HG03457 (cell line): ENCODE data around the gene MAP3K2.
A peak's percentile ranks its signal among the peaks of the same experiment; 100 is the strongest.
"Not testable (repeated sequence)": the region's sequence is repeated elsewhere in the genome, so short reads cannot be mapped to it uniquely, and the experiment has no call there.

ENCODE experiments used
- ATAC-seq: cut with Tn5 transposase; IDR thresholded peaks from one replicate; pipeline ENCODE4 v1.9.1; 2021; ENCODE audit warnings: moderate number of reproducible peaks; ENCODE audit not compliant: unreplicated experiment

Gene MAP3K2

GRCh38 chr2:127421116-127421800 is 33.5 kb upstream of the MAP3K2 start:
- ATAC-seq, result no peak

GRCh38 chr2:127420039-127420864 is 32.5 kb upstream of the MAP3K2 start:
- no peak for ATAC-seq

GRCh38 chr2:127419448-127420038 is 31.8 kb upstream of the MAP3K2 start:
- no peak for ATAC-seq

DNA sequence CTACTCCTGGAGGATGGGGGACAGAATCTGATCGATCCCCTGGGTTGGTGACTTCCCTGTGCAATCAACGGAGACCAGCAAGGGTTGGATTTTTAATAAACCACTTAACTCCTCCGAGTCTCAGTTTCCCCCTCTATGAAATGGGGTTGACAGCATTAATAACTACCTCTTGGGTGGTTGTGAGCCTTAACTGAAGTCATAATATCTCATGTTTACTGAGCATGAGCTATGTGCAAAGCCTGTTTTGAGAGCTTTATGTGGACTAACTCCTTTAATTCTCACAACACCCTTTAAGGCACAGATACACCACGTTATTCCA is 31.3 kb upstream of the MAP3K2 start:
- no peak for ATAC-seq

GRCh38 chr2:127418300-127419111 is 30.7 kb upstream of the MAP3K2 start, which contains the start of gene PROC:
TSS of gene PROC (plus strand) at chr2:127418427. CDS start at chr2:127419943, 1,516 bp downstream.
- no peak for ATAC-seq

DNA sequence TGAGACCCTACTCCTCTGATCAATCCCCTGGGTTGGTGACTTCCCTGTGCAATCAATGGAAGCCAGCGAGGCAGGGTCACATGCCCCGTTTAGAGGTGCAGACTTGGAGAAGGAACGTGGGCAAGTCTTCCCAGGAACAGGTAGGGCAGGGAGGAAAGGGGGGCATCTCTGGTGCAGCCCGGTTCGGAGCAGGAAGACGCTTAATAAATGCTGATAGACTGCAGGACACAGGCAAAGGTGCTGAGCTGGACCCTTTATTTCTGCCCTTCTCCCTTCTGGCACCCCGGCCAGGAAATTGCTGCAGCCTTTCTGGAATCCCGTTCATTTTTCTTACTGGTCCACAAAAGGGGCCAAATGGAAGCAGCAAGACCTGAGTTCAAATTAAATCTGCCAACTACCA is 29.6 kb upstream of the MAP3K2 start:
- no peak for ATAC-seq

DNA sequence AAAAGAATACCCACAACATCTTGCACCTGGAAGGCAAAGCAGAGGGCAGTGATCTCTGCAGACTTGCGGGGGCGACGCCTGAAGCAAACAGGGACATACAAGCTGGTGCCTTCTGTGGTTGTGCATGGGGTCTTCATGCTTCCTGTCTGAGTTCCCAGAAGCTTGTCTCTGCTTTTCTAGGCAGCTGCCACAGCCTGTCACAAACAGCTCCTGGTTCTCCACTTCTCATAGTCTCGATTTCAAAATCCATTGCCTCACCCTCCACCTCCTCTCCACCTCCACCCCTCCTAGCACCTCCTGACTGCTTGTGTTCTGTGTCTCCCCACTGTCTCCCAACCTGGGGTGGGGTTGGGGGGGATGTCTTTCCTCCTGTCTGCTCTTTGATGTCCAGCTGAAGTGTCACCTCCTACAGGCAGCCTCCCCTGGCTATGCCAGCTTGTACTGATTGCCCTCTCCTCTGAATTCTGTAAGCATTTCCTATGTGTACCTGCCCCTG is 28.8 kb upstream of the MAP3K2 start:
- ATAC-seq, result no peak

DNA sequence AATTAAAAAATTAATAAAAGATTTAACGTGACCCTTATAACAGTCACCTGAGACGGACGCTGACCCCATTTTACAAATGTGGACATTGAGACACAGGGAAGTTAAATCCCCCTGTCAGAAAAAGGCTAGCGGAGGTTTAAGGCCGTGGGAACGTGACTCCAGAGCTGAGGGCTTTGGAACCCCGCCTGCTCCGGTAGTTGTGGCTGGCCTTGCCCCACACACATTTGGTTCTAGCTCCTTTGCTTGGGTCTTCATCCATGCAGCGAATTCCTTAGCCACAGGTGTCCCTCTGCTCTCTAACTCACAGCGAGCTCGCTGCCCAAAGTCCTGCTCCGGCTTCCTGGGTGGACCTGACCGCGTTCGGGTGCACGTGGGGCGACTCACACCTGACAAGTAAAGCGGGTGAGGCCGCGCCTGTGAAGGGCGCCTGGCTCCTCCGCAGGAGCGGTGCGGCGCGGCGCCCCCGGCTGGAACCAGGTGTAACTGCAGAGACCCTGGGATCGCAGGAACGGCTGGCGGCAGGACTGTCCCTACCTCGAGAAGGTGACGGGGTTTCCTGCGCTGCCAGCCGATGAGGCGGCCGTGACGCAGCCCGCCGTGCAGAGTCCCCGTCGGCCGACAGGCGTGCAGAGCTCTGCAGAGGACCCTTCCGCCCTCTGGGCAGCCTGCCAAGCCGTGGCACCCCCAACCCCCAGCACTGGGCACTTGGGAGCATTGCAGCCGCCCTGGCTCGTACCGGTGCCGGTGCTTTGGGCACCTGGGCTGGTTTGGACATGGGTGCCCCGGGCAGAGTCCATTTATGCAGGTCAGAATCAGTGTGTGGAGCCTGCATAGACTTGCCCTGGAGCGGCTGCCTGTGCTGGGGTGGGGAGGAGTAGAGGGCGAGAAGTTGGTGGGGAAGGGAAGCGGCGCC is 28.1 kb upstream of the MAP3K2 start:
- peak; percentile 39 for ATAC-seq

DNA sequence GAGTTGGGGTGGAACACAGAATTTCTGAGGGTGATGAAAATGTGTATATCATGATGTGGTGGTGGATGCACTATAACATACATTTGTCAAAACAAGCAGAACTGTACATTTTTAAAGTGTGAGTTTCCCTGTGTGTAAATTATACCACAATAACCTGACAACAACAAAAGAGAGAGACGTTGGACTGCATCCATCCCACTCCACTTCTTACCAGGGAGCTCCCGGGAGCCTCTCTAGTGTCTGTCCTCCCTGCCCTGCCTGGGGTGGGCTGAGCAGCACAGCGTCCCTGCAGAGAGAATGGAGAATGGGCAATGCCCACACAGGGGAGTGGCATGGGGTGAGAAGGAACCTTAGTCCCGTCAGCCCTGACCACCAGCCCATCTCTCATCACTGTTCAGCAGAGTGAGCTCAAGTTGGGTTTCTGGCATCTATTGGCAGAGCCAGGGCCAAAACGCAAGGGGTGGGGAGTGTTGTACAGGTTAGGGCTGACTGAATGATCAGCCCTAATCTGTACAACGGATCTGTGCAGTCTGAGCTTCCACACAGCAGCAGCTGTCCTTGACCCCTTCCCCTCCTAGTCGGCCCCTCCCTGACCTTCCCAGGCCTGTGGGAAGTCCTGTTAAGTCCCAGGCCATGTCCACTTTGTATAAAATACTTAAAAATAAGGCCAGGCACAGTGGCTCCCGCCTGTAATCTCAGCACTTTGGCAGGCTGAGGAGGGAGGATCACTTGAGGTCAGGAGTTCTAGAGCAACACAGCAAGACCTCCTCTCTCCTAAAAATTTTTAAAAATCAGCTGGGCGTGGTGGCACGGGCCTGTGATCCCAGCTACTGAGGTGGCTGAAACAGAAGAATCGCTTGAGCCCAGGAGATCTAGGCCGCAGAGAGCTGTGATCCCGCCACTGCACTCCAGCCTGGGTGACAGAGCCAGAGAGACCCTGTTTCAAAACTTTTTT is 27.1 kb upstream of the MAP3K2 start:
- ATAC-seq, result no peak

- ATAC-seq, result no peak
Observed at GRCh38 chr2:127413782-127414637, 26.2 kb upstream of the MAP3K2 start.

DNA sequence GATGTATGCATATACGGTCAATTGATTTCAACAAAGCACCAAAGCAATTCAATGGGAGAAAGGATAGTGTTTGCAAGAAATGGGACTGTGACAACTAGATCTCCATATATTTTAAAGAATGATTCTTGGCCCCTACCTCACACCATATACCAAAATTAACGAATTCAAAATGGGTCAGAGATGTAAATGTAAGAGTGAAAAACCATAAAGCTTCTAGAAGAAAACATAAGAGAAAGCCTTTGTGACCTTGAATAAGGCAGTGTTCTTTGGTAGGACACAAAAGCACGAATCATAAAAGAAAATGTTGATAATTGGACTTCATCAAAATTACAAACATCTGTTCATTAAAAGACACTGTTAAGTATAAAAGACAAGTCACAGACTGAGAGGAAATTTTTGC is 25.4 kb upstream of the MAP3K2 start:
- no peak for ATAC-seq

DNA sequence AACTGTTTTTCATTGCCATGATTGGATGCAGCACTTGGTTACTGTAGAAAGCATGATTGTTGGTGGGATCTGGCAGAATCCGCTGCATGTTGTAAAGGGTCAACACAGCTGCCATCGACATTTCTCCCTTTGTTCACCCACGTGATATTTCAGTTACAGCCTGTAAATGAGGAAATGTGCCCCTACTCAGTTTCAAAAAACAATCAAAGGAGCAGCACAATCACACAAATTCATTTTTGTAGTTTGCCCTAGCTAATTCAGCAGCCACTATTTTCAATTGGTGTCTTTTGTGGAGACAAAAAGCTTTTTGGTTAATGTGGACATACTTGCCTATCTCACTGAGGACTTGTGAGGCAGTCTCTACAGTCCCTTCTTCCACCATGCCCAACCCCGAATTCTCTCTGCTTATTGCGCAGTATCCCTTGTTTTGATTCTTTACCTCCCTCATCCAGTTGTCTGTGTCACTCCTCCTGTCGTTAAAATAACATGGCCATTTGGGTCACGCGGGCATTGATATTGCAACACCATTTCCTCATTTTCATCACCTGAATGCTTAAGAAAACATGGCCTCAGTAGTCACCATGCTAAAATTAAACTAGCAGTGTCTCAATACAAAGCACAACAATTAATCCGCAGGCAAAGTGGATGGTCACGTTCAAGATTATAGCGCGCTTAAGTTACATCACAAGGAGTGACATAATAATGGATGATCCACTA is 24.0 kb upstream of the MAP3K2 start:
- no peak for ATAC-seq

- ATAC-seq, result peak; percentile 40
Observed at GRCh38 chr2:127410871-127411652, 23.3 kb upstream of the MAP3K2 start.

- not testable (repeated sequence) for ATAC-seq
Observed at GRCh38 chr2:127409716-127410115, 21.9 kb upstream of the MAP3K2 start.

DNA sequence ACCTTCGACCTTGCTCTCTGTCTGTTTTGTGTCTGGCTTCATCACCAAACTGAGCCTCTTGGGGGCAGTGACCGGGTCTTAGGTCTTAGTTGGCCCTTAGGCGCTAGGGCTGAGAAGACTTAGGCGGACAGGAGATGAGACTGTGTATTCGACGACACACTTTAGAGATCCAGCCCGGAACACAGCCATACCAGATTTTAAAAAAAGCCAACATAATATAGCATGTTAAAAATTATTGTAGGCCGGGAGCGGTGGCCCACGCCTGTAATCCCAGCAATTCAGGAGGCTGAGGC is 21.0 kb upstream of the MAP3K2 start:
- ATAC-seq, result no peak

GRCh38 chr2:127408004-127408806 is 20.4 kb upstream of the MAP3K2 start:
- ATAC-seq, result peak; percentile 78
